GM03348 (cell line): Measurements from ENCODE around the gene CST9.
"Not testable (repeated sequence)": the region's sequence is repeated elsewhere in the genome, so short reads cannot be mapped to it uniquely, and the experiment has no call there.

ENCODE experiments used
- DNase-seq: peaks from one replicate; pipeline ENCODE4 v3.0.0; 2012; ENCODE audit warnings: low spot score

Gene CST9

GRCh38 chr20:23587631-23588030, 18.1 kb downstream of the CST9 start:
- DNase-seq = no peak

- peak; percentile 2 for DNase-seq
Observed at GRCh38 chr20:23586735-23587525, 18.8 kb downstream of the CST9 start.

- peak; percentile 2 for DNase-seq
Observed at GRCh38 chr20:23585808-23586734, 19.6 kb downstream of the CST9 start.

- no peak for DNase-seq
Observed at GRCh38 chr20:23585449-23585807, 20.3 kb downstream of the CST9 start.

GRCh38 chr20:23584434-23585199, 21.1 kb downstream of the CST9 start:
- no peak for DNase-seq

GRCh38 chr20:23583526-23583925, 22.2 kb downstream of the CST9 start:
- DNase-seq = no peak

GRCh38 chr20:23582293-23582692, 23.4 kb downstream of the CST9 start:
- no peak for DNase-seq

- not testable (repeated sequence) for DNase-seq
Observed at GRCh38 chr20:23581833-23582232, 23.9 kb downstream of the CST9 start.

GRCh38 chr20:23574977-23575376, 30.7 kb downstream of the CST9 start:
- DNase-seq = no peak

GRCh38 chr20:23570178-23570760, 35.4 kb downstream of the CST9 start:
- no peak for DNase-seq

GRCh38 chr20:23569570-23569969, 36.1 kb downstream of the CST9 start:
- DNase-seq = no peak

- no peak for DNase-seq
Observed at GRCh38 chr20:23568971-23569330, 36.8 kb downstream of the CST9 start.

- peak; percentile 3 for DNase-seq
Observed at GRCh38 chr20:23568320-23568970, 37.3 kb downstream of the CST9 start, which contains the start of gene CST9L. TSS of gene CST9L (minus strand) at chr20:23568484. CDS start at chr20:23568450, 34 bp downstream.

GRCh38 chr20:23566199-23566932, 39.4 kb downstream of the CST9 start:
- no peak for DNase-seq

GRCh38 chr20:23565503-23566045, 40.1 kb downstream of the CST9 start:
- no peak for DNase-seq

- DNase-seq = no peak
Observed at GRCh38 chr20:23564927-23565326, 40.8 kb downstream of the CST9 start.

- no peak for DNase-seq
Observed at GRCh38 chr20:23562721-23563342, 42.9 kb downstream of the CST9 start.

- no peak for DNase-seq
Observed at GRCh38 chr20:23554401-23554800, 51.3 kb downstream of the CST9 start.
